GM13976 (cell line): ENCODE measurements around the gene ACOT4.
"Not testable (repeated sequence)": the region's sequence is repeated elsewhere in the genome, so short reads cannot be mapped to it uniquely, and the experiment has no call there.

Experiments used
- DNase-seq: peaks from one replicate; pipeline ENCODE4 v3.0.0; 2012; ENCODE audit warnings: low spot score
- CTCF ChIP-seq: IDR thresholded peaks from 2 replicates; pipeline ENCODE4 v1.5.1; 2012; ENCODE audit warnings: borderline replicate concordance, mild to moderate bottlenecking; ENCODE audit not compliant: insufficient read depth; ENCODE audit errors: extremely low read depth, missing control alignments, control extremely low read depth
- in situ Hi-C: fragments of 300-500 bp; cut with MboI; formaldehyde crosslinking; loops from one replicate; pipeline ENCODE4 v1.12.0; 2022; ENCODE audit warnings: low sequenced_read_pairs, mixed read lengths, inconsistent platforms; ENCODE audit not compliant: unreplicated experiment

ACOT4 gene

GRCh38 chr14:73591690-73592449 is at the start of gene ACOT4:
ACOT4 (plus strand) TSS chr14:73591873; CDS start chr14:73591960, 87 bp downstream.
- in situ Hi-C loops, result no loop called here
- TF ChIP-seq CTCF, result no peak
- DNase-seq, result peak; percentile 80

GRCh38 chr14:73542961-73543360 is 48.7 kb upstream of the ACOT4 start:
- in situ Hi-C loops, result not testable (repeated sequence)

GRCh38 chr14:73545353-73545752 is 46.3 kb upstream of the ACOT4 start:
- in situ Hi-C loops, DNase-seq: not testable (repeated sequence)

More at GRCh38 chr14:73542961-73543360, 48.7 kb upstream of the ACOT4 start:
- DNase-seq, result not testable (repeated sequence)

- in situ Hi-C loops, DNase-seq: not testable (repeated sequence)
Observed at GRCh38 chr14:73549097-73549496, 42.6 kb upstream of the ACOT4 start.

- DNase-seq, in situ Hi-C loops: not testable (repeated sequence)
Observed at GRCh38 chr14:73549889-73550524, 41.7 kb upstream of the ACOT4 start.

GRCh38 chr14:73553845-73554244 is 37.8 kb upstream of the ACOT4 start:
- no peak for DNase-seq
- no peak for TF ChIP-seq CTCF
- in situ Hi-C loops, result no loop called here

- DNase-seq, in situ Hi-C loops: not testable (repeated sequence)
Observed at GRCh38 chr14:73557201-73557600, 34.5 kb upstream of the ACOT4 start.

GRCh38 chr14:73558238-73558637 is 33.4 kb upstream of the ACOT4 start:
- in situ Hi-C loops, result not testable (repeated sequence)

GRCh38 chr14:73562256-73562655 is 29.4 kb upstream of the ACOT4 start:
- not testable (repeated sequence) for DNase-seq
- in situ Hi-C loops, result loop anchor here (5.0 kb wide), 1 partner anchor 45 kb away; no protein-coding TSS in a partner anchor

More at GRCh38 chr14:73558238-73558637, 33.4 kb upstream of the ACOT4 start:
- DNase-seq, result not testable (repeated sequence)

GRCh38 chr14:73562696-73563095 is 29.0 kb upstream of the ACOT4 start:
- not testable (repeated sequence) for DNase-seq
- in situ Hi-C loops, result loop anchor here (5.0 kb wide), 1 partner anchor 45 kb away; no protein-coding TSS in a partner anchor

GRCh38 chr14:73566431-73566830 is 25.2 kb upstream of the ACOT4 start:
- DNase-seq, in situ Hi-C loops: not testable (repeated sequence)

- in situ Hi-C loops, result not testable (repeated sequence)
Observed at GRCh38 chr14:73566935-73567334, 24.7 kb upstream of the ACOT4 start.

More at GRCh38 chr14:73566935-73567334, 24.7 kb upstream of the ACOT4 start:
- DNase-seq, result not testable (repeated sequence)
